ENCODE data around the gene ANGPT4.
A peak's percentile ranks its signal among the peaks of the same experiment; 100 is the strongest.

The ANGPT4 gene, protein sequence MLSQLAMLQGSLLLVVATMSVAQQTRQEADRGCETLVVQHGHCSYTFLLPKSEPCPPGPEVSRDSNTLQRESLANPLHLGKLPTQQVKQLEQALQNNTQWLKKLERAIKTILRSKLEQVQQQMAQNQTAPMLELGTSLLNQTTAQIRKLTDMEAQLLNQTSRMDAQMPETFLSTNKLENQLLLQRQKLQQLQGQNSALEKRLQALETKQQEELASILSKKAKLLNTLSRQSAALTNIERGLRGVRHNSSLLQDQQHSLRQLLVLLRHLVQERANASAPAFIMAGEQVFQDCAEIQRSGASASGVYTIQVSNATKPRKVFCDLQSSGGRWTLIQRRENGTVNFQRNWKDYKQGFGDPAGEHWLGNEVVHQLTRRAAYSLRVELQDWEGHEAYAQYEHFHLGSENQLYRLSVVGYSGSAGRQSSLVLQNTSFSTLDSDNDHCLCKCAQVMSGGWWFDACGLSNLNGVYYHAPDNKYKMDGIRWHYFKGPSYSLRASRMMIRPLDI

DNA sequence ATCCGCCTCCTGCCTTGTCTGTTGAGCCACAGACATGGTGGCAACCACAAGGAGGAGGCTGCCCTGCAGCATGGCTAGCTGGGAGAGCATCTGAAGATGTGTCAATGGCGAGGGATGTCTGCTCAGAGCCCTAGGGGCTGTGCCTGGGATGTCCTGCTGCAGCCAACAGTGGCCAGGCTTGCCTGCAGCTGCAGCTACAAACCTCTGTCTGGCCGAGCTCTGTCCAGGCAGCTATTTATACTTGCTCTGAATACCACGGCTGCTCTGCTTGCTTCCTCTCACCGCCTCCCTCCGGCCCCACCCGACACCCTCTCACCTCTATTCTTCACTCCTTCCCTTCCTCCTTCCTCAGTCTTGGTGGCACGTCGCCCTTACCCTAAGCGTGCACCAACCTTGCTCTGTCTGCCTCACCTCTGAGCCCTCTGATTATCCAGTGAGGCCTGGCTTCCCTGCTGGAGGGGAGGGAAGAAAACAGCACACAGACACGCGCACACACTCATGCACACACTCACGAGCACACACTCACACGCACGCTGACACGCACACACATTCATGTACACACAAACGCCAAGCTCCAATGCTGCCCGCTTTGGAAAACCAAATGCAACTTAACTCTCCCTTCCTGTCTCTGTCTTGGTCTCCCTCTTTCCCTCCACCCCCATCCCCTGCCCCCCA, at the start of gene ANGPT4:
ANGPT4 (minus strand) TSS at position 210 of the 675 bp plus-strand sequence; CDS start at position 90, 120 bp downstream.
- no peak for DNase-seq (ENCODE audit: low read depth in 2 of 2)

DNA sequence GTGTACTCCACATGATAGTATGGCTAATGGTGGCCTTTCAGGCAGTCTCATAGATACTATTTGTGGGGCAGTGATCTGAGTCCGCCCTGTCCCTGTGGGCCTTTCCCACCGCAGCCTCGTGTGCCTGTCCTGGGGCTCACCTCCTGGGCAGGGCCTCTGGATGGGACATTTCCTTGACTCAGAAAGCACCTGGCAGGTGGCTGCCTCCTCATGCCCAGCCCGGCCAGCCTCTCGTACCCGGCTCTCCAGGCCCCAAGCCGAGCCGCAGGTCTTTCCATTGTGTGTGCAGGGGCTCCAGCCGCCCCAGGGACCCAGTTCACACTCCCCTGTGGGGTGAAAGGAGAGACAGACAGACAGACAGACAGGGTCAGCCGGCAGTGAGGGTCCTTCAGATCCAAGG, 47.7 kb upstream of the ANGPT4 start:
- no peak for DNase-seq (ENCODE audit: low read depth in 2 of 2)

DNA sequence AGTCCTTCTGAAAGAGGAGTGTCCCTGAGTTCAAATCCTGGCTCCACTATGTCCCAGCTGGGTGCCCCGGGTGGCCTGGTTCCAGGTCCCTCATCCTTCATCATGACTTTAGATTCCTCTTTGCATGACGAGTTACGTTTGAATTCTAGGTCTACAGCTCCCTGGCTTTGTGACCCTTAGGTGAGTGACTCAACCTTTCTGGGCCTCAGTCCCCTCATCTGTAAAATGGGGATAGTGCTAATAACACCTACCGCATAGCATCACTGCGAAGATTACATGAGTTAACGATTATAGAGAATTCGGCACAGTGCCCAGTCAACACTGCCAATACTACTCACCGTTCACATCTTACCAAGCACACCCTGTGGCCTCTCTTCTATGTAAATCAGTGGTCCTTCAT, 46.5 kb upstream of the ANGPT4 start:
- no peak for DNase-seq (ENCODE audit: low read depth in 2 of 2)

DNA sequence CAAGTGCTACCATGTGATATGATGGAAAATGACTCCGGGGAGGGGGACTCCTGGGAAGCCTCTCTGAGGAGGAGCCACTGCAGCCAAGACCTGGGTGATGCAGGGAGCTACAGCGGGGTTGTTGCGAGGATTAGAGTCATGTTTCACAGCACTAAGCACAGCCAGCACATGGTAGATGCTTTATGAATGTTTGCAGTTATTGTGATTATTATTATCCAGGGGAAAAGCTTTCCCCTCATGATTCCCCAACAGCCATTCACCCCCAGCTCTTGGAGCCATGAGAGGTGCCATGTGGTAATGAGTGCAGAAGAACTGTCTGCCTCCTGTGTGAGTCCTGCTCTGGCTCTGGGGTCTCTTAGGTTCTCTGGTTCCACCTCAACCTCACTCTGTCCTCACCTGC, 46.1 kb upstream of the ANGPT4 start:
- DNase-seq (ENCODE audit: low read depth in 2 of 2): no peak

DNA sequence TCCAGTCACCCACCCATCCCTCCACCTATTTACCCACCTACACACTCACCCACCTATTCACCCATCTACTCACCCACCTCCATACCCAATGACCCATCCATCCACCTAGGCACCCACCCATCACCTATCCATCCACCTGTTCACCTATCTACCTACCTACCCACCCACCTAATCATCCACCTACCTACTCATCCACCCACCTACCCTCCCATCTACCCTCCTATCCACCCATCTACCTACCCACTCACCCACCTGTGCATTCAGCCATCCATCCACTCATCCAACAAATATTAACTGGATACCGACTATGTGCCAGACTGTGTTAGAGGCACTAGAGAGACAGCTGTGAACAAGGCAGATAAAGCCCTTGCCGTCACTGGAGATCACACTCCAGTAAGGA, 45.6 kb upstream of the ANGPT4 start:
- DNase-seq (ENCODE audit: low read depth in 2 of 2): no peak

DNA sequence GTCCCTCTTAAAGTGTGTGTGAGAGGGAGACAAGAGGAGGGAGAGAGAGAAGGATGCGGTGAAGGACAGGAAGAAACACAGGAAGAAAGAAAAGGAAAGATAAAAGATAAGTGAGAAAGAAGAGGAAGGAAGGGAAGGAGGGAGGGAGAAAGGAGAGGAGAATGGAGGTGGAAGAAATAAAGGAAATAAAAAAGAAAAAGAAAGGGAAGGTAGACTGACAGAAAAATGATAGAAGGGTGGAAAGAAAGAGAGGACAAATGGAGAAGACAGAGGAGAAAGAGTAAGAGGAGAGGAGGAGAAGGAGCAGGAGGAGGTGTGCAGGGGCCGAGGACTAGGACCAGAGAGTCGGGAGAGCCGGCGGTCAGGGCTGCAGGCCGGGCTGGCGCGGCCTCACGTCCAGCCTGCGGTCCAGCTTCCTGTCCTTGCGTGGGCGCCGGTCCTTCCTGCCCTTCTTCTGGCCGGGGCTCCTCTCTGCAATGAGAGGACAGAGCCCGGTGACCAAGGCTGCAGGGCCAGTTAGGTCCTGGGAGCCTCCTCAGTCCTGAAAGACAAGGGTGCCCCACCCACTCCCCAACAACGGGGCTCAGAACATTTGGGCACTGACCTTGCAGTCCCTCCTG, 44.0 kb upstream of the ANGPT4 start:
- no peak for DNase-seq (ENCODE audit: low read depth in 2 of 2)

DNA sequence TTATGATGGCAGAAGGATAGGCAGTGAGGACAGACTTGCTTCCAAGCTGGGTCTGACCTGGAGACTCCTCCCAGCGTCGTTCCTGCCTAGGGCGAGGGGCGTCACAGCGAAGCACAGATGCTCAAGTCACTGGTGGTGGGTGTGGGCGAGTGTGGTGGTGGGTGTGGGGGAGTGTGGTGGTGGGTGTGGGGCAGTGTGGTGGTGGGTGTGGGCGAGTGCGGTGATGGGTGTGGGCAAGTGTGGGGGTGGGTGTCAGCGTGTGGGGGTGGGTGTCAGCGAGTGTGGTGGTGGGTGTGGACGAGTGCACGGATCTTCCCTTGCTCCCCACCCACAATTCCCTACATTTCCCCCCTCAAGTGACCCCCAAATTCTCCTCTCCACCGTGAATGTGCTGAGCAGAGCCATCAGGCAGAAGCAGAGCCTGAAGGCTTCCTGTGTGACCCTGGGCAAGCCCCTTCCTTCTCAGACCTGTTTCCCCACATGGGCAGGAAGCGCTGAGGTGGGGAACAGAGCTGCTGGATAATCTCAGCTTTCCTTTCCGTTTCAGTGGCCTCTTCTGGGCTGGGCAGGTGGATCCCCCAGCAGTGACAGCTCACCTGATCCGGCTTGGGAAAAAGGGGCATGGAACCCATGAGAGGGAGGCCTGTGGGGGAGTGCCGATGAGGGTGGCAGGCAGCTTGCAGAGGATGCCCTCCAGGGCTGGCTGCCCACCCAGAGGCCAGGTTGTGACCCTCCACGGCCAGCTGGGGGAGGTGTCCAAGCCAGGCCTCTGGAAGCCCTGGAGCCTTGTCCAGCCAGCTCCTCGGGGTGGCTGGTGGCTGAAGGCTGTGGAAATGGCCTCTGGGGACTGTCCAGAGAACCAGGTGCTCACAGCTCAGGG, 43.0 kb upstream of the ANGPT4 start:
- DNase-seq (ENCODE audit: low read depth in 2 of 2): no peak

DNA sequence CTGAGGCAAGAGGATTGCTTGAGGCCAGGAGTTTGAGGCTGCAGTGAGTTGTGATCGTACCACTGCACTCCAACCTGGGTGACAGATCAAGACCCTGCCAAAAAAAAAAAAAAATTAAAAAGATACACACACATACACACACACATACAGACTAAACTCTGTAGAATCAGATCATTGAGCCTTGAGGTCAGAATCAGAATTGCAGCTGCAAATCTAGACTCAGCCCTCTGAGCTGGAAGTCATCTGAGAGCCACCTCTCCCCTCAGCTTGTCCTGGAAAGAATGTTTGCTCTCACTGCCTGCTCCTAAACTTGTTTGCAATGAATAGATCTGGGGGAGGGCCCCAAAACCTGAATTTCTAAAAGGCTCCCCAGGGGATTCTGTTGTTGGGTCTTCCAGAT, 41.4 kb upstream of the ANGPT4 start:
- DNase-seq (ENCODE audit: low read depth in 2 of 2): no peak

DNA sequence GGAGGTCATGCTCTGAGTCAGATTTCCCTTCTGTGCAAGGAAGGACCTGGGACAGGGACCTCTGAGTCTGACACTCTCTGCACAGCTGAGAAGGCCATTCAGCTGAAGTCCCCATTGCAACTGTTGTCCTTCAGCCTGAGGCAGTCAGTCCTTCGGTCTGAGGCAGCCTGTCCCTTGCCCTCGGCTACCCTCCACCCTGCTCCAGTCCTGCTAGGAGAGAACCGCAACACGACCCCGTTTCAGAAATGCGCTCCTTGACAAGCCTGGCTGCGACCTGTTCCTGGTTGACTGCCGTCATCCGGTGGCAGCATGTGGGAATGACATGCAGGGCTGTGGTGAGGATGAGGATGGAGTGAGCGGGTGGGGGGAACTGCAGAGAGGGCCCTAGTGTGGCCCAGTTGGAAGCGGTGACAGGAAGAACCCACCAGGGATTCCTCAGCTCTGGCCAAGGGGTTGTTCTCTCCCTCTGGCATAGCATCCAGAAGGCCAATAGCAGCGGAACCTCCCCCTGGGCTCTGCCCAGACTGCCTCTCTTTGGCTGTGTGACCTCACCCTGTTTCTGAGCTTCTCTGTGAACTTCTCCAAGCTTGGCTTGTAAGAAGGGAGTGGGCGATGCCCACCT, 40.3 kb upstream of the ANGPT4 start:
- peak; percentile 43 to 48 for DNase-seq (ENCODE audit: low read depth in 2 of 2)

DNA sequence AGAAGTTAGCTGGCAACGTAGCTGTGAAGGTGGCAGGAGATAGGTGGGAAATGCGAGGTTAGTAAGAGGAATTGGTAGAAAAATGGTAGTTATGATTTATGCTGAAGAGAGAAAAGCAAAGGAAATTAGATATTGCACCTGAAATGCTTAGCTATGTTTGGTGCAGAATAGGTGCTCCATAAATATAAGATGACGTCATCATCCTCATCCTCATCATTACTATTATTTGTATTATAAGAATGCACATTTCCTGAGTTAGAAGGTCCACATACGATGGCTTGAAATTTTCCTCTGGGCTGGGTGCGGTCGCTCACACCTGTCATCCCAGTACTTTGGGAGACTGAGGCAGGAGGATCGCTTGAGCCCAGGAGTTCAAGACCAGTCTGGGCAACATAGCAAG, 39.5 kb upstream of the ANGPT4 start:
- no peak for DNase-seq (ENCODE audit: low read depth in 2 of 2)

DNA sequence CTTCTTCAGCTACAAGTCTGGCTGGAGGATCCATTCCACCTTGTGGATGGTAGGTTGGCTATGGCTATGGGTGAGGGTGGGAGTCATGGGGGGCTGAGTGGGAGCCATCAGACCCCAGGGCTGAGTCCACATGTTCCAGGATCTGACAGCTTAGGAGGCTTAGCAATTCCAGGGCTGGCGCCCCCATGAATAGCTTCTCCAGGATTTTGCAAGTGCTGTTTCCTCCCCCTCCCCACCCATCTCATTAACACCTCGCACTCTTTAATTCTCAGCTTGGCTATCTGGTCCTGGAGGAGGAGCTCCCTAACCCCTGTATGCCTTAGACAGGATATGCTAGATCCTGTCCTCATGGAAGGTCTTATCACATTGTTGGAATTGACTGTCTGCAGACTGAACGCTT, 39.0 kb upstream of the ANGPT4 start:
- DNase-seq (ENCODE audit: low read depth in 2 of 2): no peak

DNA sequence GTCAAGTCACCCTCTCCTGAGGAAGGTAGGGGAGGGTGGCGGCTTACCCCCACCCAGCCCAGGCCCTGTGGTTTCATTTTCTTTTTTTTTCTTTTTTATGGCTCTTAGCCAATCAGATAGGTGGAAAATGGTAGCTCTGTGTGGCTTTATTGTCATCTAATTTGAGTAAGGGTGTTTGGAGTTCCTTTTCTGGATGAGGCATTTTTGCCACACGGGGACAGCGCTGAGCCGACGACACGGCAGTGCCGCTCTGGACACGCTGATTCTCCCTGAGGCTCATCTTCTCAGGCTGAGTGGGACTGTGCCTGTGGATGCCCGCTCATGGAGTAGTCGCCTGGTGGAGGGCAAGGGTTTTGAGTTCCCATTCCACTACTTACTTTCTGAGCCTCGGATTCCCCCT, 37.6 kb upstream of the ANGPT4 start:
- DNase-seq (ENCODE audit: low read depth in 2 of 2): no peak

DNA sequence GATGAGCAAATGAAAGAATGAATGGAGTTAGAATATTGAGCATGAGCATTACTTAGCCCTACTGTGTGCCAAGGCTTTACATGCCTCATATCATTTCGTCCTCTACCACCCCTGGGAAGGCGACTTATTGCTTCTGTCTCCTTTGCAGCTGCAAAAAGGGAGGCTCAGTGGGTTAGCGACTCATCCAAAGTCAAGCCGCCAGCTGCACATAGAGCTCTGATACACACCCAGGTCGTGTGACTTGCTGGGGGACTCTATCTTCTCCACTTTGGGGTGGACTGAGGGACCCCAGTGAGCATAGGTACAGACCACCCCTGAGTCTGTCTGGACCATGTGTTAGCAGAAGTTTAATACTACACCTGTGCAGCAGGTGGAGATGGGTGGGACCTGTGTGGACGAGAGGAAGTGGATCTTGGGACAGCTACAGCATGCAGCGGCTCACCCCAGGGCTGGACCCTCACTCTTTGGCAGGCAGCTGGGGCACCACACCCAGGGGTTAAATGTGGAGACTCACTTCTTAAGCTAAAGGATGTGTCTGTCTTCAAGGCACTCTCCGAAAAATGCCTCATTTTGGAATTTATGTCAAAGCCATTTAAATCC, 36.2 kb upstream of the ANGPT4 start:
- DNase-seq (ENCODE audit: low read depth in 2 of 2): no peak

DNA sequence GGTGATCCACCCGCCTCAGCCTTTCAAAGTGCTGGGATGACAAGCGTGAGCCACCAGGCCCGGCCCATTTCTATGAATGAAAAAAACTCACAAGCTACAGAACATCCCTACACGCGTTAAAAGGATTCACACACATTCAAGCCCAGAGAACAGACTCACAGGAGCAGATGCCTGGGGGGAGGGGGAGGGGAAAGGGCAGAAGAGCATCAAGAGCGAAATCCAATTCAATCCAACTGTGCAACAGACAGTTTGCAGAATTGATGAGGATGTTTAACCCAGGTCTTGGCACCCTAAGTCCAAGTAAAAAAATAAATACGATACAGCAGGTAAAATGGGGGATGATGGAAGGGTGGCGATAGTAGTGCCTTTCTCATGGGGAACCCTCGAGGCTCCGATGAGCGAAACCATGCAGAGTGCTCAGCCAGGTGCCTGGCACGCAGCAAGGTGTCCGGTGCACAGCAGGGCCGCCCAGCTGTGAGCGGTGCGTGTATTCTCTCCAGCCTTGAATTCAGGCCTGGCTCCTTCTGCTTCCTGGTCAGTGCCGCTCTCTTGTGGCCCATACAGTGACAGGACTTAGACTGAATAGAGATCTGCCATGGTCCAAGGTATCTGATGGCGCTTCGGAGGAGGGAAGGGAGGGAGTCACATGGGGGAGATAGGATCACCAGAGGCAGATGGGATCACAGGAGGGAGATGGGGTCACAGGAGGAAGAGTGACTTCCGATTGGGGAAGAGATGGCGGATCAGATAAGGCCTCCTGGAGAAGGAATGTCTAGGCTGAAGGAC, 35.4 kb upstream of the ANGPT4 start:
- no peak for DNase-seq (ENCODE audit: low read depth in 2 of 2)

DNA sequence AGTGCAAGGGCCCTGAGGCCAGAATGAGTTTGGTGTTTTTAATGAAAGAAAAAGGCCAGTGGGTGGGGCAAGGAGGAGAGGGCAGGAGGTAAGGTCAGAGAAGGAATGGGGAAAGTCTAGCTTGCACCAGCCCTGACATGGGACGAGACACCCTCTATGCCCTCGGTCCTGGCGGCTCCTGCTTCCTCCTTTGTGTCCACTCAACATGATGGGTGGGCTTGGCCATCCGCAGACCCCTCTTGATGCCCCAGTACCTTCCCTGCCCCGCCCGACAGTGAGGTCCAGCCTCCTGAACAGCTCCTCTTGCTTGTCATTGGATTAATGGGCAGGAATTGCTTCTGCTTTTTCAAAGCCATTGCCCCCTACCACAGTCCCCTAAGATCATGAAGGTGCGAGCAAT, 33.6 kb upstream of the ANGPT4 start:
- DNase-seq (ENCODE audit: low read depth in 2 of 2): no peak

DNA sequence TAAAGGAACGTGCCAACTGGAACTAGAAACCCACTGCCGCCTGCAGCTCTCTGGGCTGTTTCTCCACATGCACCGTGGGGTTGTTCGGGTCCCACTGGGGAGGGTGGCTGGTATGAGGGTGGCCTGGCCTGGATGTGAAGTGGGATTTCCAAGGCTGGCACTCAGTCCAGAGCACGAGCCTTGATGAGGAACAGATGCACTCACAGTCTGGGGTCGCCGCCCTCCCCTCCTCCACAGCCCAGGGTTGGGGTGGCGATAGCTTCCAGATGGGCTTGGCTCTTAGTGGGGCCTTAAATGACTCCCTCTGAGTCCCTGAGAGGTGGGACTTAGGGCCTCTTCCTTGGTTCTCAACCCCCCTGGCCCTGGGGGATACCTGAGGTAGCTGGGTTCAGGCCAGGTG, 30.7 kb upstream of the ANGPT4 start:
- no peak for DNase-seq (ENCODE audit: low read depth in 2 of 2)

DNA sequence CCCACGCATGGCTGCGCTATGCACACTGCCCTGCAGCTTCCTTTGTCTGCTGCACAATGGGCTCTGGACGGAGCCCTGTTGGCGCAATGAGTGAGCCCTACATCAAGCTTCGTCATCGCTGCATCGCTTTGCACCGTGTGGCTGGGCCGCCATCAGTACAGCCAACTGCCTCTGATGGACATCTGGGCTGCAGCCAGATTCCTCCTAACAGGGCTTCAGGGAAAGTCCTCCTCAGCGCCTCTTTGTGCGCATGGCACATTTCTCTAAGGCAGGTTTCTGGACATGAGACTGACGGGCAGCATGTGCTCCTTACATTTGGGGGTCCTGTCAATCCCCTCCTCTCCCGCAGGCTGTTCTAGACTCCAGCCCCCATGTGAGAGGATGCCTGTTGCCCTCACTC, 29.7 kb upstream of the ANGPT4 start:
- no peak for DNase-seq (ENCODE audit: low read depth in 2 of 2)

DNA sequence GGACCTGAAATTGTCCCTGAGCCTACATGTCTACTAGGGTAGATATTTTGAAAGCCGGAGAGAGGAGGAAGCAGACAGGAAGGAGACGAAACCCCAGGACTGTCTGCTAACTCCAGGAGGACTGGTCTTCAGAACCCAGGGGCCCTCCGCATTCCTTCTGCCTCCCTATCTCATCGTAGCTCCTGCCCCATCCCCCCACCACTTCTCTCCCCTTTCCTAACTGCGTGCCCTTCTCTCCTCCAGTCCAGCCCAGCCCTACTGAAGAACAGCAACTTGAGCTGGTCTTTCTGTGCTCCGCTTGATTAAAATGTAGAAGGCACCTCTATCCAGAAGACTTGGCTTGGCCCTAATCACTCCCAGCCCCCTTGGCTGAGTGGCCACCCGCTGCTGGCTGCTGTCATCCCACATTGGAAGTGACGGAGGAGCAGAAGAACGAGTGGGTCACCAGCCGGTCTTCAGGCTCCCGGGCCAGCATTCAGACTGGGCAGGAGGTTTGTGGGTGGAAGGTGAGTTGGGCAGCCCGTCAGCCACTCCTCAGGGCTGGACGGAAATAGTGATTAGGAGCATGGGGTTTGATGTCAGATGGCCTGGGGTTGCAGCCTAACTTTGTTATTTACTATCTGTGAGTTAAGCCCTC, 28.8 kb upstream of the ANGPT4 start:
- no peak for DNase-seq (ENCODE audit: low read depth in 2 of 2)

DNA sequence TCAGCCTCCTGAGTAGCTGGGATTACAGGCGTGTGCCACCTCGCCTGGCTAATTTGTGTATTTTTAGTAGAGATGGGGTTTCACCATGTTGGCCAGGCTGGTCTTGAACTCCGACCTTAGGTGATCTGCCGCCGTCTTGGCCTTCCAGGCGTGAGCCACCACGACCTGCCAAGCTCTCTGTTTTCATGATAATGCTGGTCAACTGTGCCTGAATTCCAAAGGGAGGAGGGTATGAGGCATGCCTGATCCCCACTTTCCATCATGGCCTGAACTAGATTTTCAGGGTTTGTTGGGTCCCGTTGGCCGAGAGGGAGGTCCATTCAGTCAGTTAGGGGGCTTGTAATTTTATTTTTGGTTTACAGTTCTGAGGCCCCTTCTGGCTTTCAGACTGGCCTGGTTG, 28.0 kb upstream of the ANGPT4 start:
- DNase-seq (ENCODE audit: low read depth in 2 of 2): no peak

DNA sequence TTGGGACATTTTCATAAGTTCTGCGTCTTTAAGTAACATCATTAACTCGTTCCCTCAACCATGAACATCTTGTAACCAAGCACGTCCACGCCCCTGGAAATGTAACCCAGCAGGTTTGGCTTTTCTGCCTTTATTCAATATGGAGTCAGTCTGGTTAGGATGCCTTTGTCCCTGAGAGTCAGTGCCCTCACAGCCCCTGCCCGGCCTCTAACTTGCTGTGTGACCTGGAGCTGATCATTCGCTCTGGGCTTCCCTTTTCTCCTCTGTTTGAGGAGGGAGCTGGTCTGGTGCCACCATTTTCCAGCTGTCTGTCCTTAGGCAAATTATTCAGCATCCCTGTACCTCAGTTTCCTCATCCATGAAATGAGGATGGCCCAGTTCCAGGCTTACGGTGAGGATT, 26.5 kb upstream of the ANGPT4 start:
- DNase-seq (ENCODE audit: low read depth in 2 of 2): no peak

Measured in stimulated activated CD8-positive, alpha-beta memory T cell treated with anti-CD3 and anti-CD28 coated beads, Interleukin-7, amount 100 ng/mL, for 4 hours (primary cell).